ENCODE results near the gene NDUFB8.
A peak's percentile ranks its signal among the peaks of the same experiment; 100 is the strongest.

Gene NDUFB8

DNA sequence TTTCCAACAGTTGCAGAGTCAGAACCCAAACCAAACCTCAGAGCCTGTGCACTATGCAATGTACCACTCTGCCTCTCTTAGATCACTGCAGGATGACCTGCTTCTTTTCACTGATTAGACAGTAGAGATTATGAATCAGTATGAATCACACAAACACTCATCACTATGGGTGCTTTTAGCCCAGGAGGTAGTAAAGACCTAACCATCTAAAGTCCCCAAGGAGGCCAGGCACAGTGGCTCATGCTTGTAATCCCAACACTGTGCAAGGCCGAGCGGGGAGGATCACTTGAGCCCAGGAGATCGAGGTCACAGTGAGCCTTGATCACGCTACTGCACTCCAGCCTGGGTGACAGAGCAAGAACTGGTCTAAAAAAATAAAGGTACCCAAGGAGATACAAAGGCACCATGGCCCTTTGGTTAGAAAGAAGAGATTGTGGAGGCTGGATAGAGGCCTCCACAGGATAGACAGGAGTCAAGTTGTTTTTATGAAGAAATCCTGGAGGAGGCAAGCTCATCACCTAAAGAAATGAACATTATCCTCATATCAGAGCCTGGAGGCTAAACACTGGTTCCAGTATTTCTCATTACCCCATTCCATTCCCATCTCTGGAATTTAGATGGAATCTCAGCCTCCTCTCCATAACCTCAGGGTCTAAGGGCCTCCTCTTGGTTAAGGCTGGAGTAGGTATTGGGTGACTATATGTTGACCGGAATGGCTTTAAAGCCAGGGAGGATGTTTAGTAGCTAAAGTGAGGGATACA lies 22.9 kb downstream of the NDUFB8 start:
- peak; percentile 80 for DNase-seq (ENCODE audit: low spot score)

DNA sequence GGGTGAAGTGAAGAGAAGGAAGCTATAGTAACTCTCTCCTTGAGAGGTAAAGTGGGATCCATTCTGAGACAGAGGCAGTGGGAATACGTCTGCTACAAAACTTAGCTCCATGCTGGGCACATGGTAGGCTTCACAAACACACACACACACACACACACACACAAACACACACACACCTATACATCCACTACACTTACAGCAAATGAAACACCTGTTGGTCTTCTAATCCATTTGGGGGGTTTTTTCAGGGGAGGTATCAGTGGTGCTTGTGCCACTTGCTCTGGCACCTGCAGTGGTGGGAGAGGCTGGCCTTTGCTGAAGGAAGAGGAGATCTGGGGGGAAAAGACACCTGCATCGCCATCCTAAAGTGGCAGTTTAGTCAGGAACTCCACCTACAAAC lies 24.5 kb downstream of the NDUFB8 start:
- DNase-seq (ENCODE audit: low spot score), result no peak

DNA sequence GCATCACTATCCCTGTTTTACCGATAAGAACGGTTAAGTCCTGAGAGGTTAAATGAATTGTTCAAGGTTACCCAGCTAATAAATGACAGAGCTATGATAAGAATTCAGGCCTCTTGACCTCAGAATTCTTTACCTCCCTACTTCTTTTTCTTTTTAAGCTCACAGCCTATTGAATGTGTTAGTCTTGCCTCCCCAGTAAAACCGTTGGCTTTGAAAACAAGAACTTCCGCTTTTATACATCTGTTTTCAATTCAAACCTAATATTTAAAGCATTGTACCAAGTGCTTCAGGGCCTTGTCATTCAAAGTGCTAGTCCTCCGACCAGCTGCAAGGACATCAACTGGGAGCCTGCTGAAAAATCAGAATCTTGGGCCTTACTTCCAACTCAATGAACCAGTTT lies 25.6 kb downstream of the NDUFB8 start:
- no peak for DNase-seq (ENCODE audit: low spot score)

DNA sequence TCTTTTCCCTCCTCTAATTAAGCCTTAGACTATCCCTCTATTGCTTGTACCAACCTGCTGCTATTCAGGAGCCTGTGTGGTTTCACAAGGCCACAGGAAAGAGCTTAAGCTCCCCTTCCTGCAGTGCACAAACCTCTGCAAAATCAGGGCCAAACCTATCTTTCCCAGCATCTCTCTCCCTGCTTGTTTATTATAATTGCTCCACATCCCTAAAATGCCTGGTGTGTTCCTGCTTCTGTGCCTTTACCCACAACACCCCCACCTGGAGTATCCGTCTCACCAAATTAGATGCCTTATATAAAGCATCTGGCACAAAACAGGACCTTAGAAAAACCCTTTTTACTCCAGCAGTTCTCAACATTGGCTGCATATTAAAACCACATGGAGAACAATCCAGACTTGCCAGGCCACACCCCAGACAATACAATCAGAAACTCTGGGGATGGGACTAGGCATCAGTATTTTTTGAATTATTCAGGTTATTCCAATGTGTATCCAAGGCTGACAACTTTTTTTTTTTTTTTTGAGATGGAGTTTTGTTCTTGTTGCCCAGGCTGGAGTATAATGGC lies 26.7 kb downstream of the NDUFB8 start:
- DNase-seq (ENCODE audit: low spot score), result no peak

- no peak for DNase-seq (ENCODE audit: low spot score)
Observed at GRCh38 chr10:100501423-100501822, 28.2 kb downstream of the NDUFB8 start.

GRCh38 chr10:100498059-100498458 lies 31.6 kb downstream of the NDUFB8 start:
- DNase-seq (ENCODE audit: low spot score), result no peak

DNA sequence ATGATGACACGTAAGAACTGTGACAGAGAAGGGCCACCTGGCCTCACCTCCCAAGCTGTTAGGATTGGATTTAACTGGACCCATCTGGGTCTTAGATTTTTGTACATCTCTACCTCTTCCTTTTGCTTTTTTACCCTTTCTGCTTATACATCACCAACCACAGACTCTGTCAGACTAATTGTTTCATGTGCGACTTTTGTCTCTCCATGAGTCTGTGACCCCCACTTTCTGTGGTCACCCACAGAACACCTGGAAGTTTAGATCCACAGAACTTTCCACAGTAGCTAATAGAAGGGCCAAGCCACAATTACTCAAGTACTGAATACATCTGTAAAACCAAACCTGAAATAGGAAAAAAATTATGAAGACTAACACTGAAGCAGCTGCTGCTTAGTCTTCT lies 33.1 kb downstream of the NDUFB8 start:
- DNase-seq (ENCODE audit: low spot score), result no peak

- no peak for DNase-seq (ENCODE audit: low spot score)
Observed at GRCh38 chr10:100490531-100490930, 39.1 kb downstream of the NDUFB8 start.

DNA sequence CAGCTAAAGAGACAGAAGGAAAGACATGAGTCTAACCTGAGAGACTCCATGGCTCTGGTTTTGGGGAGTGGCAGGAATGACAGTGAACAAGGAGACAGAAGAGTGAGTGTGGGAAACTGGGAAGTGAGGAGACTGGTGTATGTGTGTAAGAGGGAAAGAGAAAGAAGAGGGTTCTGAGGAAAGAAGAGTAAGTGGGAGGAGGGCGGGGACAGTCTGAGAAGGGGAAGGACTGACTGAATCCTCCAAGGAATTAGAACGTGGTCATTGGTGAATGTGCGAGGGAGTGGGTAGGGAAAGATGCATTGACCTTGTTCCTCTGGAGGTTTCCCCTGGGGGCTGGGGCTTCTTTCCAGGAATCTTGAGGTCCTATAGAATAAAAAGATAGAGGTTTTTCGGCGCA lies 40.3 kb downstream of the NDUFB8 start:
- no peak for DNase-seq (ENCODE audit: low spot score)

GRCh38 chr10:100487529-100487928 lies 42.1 kb downstream of the NDUFB8 start:
- DNase-seq (ENCODE audit: low spot score), result no peak

DNA sequence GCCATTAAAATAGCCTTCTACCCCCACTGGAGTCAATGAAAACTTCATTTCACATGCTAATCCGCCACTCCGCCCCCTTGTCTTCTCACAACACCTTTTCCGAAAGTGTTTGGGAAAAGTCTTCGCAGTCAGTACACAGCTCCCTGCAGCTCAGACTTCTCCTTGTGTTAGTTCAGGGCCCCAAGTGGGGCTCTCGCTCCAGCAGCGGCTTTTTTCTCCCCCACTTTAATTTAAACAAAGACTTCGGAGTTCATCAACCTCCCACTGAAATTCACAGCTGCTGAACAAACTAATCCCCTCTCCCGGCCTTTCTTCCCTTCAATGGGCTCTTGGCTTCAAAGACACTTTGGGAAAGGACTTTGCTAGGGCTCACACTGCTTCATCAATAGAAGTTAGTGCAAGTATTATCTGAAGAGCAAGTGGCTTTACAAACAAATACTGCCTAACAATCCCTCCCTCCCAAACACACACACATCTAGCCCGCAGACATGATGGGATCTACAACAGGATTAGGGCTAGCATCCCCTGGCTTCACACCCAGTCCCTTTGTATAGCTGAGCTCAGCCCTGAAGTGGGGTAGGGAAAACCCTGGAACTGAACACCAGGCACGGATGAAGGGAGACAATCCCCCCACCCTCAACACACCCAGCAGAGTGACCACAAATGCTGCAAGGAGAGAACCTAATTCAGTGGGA lies 43.7 kb downstream of the NDUFB8 start:
- DNase-seq (ENCODE audit: low spot score), result no peak

GRCh38 chr10:100485366-100485765 lies 44.3 kb downstream of the NDUFB8 start:
- no peak for DNase-seq (ENCODE audit: low spot score)

DNA sequence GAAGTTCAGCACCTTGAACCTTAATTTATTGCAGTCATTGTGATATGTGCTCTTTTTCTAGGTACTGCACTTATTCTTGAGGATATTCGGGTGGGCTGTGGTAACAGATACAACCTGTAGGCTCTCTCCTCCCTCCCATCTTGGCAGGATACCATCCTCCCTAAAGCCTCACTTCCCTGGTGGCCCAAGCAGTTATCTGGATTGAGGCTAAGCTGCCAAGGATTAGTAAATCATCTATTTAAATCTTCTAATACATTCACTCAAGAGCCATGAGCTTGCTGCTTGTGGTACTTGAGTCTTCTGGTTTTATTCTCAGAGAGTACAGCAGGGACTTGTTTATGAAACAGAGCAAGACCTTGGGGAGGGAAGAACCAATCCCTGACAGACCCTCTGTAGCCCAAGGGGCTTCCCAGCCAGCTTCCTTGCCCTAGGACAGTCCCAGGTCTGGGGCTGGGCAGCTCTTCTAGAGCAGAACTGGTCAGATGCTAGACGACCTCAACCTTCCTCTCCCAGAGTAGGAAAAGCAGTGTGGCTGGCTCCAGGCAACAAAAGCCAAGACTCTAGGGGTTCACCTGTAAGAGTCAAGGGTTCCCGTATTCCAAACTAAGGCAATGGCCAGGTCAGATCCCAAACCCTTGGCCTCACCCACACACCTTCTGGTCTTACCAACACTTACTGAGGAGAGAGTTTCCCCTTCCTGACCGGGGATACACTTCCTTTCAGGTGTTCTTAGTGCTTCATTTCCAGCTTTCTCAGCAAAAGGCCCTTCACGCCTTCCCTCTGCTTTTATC lies 45.6 kb downstream of the NDUFB8 start:
- no peak for DNase-seq (ENCODE audit: low spot score)

DNA sequence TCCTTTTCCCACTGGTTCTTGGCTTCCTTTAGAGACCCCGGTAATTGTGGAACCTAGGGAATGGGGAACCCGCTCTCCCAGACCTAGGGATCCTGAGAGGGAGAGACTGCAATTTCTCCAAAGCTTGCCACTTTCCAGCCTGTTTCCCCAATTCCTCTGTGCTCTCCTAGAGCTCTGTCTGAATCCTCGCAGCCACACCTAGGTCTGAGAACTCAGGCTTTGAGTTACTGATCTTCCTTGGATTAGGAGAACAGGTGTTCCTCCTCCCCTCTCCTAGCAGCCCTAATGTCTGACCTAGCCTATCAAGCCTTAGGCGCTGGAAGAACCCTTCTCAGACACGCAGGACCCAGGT lies 46.9 kb downstream of the NDUFB8 start:
- no peak for DNase-seq (ENCODE audit: low spot score)

DNA sequence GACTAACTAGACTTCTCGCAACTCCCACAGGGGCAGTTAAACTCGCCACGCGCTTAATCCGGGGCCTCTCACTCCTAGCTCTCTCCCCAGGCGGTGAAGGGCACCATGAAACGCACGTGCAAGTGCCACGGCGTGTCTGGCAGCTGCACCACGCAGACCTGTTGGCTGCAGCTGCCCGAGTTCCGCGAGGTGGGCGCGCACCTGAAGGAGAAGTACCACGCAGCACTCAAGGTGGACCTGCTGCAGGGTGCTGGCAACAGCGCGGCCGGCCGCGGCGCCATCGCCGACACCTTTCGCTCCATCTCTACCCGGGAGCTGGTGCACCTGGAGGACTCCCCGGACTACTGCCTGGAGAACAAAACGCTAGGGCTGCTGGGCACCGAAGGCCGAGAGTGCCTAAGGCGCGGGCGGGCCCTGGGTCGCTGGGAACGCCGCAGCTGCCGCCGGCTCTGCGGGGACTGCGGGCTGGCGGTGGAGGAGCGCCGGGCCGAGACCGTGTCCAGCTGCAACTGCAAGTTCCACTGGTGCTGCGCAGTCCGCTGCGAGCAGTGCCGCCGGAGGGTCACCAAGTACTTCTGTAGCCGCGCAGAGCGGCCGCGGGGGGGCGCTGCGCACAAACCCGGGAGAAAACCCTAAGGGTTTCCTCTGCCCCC lies 47.4 kb downstream of the NDUFB8 start:
- DNase-seq (ENCODE audit: low spot score), result peak; percentile 57

DNA sequence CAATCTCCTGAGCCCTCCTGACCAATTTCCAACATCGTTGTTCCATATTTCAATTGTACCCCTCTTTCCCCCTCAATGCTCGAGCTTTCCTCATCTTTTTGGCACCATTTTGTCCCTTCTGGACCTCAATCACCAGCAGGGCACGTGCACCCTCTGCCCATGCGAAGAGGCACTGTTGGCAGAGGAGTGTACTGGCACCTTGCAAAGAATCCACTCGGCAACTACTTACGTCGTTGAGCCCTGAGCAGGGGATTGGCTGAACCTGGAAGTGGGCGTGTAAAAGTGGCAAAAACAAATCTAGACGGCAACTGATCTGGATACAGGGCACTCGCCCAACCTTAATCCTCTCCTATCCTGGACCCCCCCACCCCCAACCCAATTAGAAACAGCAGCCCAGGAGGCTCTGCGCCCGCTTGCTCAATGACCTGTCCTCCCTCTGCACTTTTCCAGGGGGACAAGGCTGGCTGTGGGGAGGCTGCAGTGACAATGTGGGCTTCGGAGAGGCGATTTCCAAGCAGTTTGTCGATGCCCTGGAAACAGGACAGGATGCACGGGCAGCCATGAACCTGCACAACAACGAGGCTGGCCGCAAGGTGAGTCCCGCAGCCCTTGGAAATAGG lies 48.1 kb downstream of the NDUFB8 start:
- peak; percentile 82 for DNase-seq (ENCODE audit: low spot score)

- DNase-seq (ENCODE audit: low spot score), result no peak
Observed at GRCh38 chr10:100480002-100480401, 49.7 kb downstream of the NDUFB8 start.

DNA sequence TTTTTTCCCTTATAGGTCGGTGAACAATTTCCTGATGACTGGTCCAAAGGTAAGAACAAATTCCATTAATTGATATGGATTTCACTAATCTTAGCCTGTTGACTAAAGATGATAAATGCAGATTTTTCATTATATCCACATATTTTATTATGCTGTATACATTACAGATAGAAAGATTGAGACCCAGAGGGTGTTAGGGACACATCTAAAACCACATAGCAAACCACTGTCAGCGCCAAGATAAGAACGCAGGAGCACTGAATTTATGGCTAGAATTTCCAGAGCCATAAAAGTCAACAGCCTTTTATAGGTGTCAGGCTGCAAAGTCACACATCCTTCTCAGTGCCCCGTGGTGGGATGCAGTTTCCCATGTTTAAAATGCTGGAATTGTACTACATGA lies 50.6 kb downstream of the NDUFB8 start:
- DNase-seq (ENCODE audit: low spot score), result no peak

- no peak for DNase-seq (ENCODE audit: low spot score)
Observed at GRCh38 chr10:100477970-100478369, 51.7 kb downstream of the NDUFB8 start.

Data from RKO (cell line).